CD1c-positive myeloid dendritic cell (primary cell): ENCODE results near the gene PPP2R5D.
A peak's percentile ranks its signal among the peaks of the same experiment; 100 is the strongest.
"Not testable (repeated sequence)": the region's sequence is repeated elsewhere in the genome, so short reads cannot be mapped to it uniquely, and the experiment has no call there.

ENCODE experiments used
- DNase-seq: peaks from one replicate; pipeline ENCODE4 v3.0.0-alpha.2; 2016; ENCODE audit errors: extremely low spot score

PPP2R5D gene

DNA sequence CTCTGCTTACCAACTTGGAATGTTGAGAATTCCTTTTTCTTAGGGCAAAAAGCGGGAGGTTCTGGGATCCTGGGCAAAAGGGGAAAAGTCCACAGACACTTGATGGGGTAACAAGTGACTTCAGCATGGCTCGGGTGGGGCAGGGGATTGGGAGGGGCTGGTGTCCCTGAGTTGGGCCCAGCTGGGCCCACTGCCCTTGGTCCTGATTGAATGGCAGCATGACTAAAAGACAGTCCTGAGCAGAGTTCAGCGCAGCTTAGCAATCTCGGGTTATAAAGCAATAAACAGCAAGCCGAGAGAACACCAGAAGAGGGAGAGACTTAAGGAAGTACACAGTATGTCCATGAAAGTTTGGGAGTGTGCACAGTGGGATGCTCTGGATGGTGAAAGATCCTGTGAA is 5.6 kb downstream of the PPP2R5D start:
- DNase-seq, result no peak

DNA sequence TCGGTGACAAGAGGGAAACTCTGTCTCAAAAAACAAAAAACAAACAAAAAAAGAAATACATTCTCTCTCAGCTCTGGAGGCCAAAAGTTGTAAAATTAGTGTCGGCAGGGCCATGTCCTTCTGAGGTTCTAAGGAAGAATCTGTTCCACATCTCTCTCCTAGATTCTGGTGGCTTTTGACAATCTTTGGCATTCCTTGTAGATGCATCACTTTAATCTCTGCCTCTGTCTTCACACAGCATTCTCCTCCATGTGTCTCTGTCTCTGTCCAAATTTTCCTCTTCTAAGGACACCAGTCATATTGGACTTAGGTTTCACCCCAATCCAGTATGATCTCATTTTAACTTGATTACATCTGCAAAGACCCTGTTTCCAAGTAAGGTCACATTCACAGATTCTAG is 9.1 kb downstream of the PPP2R5D start:
- DNase-seq, result no peak

DNA sequence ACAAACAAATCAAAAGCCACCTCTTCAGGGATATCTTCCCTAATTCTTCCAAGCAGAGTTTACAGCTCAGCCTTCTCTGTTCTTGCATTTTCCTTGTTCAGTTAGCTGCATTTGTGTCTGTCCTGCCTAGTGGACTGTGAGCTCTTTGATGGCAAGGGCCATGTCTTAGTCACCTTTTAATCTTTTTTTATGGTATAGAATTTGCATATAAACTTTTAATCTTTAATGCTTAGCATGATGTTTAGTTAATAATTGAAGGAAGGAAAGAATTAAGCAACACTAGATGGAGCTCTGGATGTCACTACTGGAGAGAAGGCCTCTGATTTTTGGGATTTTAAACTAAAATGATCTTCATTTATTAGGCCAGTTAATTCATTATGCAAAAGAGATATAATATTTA is 12.1 kb downstream of the PPP2R5D start:
- no peak for DNase-seq

DNA sequence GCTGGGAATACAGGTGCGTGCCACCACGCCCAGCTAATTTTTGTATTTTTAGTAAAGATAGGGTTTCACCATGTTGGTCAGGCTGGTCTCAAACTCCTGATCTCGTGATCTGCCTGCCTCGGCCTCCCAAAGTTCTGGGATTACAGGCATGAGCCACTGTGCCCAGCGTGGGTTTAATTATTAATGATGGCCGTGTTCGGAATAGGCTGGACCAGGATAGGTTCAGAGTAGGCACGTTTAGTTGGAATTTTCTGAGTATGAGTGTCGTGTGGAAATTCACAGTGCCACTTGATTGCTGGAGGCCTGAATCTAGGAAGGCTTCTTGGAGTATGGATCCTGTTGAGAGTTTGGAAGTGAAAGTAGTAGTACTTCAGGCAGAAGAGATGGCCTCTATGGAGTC is 13.8 kb downstream of the PPP2R5D start:
- DNase-seq, result not testable (repeated sequence)

DNA sequence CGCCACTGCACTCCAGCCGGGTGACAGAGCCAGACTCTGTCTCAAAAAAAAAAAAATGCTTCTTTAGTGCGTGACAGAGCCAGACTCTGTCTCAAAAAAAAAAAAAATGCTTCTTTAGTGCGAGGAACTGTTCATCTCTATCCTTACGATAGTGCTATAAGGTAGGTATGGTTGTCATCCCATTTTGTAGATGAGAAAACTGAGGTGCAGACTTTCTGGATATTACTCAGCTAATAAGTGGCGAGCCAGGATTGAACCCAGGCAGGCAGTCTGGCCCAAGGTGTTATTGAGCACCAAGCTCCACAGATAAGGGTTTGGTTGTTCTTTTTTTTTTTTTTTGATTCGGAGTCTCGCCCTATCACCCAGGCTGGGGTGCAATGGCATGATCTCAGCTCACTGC is 17.5 kb downstream of the PPP2R5D start:
- DNase-seq, result no peak

DNA sequence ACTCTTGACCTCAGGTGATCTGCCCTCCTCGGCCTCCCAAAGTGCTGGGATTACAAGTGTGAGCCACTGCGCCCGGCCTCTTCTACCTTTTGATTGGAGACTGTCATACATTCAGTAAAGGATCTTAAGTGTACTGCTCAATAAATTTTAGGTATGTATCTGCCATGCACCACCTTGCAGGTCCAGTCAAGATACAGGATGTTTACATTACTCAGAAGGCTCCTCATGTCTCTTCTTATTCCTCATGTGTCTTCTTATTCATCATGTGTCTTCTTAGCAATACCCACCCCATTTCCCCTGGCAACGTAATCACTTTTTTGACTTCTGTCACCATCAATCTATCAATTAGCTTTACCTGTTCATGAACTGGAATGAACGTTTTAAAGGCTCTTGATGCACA is 21.5 kb downstream of the PPP2R5D start:
- no peak for DNase-seq

DNA sequence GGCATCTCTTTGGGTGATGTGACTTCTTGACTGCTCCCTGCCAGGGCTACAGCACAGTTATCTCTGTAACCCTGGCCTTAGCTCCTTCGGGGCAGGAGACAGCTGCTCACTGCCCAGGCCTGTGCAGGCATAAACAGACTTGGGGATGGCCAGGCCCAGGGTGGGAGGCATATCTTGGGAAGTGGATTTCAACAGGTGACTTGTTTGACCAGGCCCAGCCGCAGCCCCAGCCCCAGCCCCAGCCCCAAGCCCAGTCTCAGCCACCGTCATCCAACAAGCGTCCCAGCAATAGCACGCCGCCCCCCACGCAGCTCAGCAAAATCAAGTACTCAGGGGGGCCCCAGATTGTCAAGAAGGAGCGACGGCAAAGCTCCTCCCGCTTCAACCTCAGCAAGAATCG is 21.9 kb downstream of the PPP2R5D start:
- DNase-seq, result no peak

DNA sequence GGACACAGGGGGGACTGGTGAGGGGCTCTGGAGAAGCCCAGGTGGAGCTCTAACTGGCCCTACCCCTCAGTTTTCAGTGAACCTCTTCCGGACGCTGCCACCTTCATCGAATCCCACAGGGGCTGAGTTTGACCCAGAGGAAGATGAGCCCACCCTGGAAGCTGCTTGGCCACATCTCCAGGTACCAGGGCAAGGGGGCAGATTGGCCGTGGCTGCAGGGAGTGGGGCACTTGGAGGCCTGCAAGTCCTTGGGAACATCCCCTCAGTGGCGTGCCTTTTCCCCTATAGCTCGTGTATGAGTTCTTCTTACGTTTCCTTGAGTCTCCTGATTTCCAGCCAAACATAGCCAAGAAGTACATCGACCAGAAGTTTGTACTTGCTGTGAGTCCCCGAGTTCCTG is 22.8 kb downstream of the PPP2R5D start:
- no peak for DNase-seq

DNA sequence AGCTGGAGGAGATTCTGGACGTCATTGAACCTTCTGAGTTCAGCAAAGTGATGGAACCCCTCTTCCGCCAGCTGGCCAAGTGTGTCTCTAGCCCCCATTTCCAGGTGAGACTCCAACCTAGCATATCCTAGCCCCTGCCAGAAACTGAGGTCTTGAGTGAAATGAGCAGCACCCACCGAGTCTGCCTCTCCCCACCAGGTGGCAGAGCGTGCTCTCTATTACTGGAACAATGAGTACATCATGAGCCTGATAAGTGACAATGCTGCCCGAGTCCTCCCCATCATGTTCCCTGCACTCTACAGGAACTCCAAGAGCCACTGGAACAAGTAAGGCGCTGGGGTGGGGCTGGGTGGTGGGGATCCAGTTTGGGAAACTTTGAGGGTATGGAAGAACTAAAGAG is 24.8 kb downstream of the PPP2R5D start:
- DNase-seq, result peak; percentile 32

DNA sequence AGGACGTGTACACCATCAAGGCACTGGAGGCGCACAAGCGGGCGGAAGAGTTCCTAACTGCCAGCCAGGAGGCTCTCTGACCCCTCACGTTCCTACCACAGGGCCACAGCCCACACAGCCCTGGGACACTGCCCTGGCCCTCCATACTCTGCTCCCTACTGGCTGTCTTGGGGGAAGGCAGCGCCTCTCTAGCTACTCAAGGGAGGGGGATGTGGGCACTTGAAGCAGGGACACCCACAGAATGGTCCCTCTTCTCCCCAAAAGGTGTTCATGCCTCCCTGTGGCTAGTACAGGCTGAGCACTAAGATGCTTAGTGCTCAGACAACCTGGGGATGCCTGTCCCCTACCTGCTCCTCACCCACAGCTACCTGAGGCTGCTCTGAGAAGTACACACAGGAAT is 26.8 kb downstream of the PPP2R5D start:
- no peak for DNase-seq

DNA sequence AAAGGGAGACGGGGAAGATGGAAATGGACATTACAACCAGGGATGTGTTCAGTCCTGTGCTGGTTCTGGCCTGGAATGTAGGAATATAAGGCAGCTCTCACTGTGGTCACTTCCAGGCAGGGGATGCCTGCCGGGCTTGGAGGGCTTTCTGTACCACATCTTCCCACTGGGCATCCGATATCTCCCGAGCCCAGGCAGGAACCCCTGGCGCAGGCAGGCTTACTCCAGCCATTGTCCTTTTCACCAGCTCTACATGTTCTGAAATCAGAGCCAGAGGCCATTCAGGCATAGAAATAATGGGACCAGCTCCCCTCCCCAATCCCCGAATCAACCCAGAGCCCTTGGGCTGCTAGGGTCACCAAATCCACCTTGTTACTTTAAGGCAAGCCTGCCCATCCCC is 28.0 kb downstream of the PPP2R5D start:
- DNase-seq, result no peak

DNA sequence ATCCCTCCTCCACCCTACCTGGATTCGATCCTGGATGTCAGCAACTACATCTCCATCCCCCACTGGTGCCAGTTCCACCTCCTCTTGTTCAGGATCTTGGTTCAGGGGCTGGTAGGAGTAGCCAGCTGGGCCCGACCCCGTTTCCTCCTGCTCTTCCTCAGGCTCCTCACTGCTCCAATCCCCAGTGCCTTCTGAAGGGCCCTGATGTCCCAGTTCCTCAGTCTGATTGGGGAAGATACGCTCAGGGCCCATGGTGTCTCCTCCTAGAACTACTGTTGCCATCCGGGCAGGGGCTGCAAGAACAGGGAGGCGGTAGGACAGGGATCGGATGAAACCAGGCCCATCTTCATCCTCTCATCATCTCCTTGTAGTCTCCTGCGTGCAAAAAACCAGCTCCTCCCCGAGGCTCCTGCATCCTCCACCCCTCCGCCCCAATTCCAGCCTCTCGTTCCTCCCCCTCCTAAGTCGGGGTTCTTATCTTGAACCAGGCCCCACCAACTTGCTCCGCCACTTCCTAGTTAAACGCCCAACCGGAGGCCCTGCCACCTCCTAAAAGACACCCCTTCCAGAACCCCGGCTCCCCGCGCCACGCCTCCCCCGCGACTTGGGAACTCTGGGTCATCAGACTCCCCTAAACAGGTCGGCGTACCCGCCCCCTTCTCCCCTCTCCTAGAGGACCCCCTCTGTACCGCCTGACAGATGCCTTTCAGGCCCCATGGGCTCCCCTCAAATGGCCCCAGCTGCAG is 28.9 kb downstream of the PPP2R5D start:
- DNase-seq, result peak; percentile 50

DNA sequence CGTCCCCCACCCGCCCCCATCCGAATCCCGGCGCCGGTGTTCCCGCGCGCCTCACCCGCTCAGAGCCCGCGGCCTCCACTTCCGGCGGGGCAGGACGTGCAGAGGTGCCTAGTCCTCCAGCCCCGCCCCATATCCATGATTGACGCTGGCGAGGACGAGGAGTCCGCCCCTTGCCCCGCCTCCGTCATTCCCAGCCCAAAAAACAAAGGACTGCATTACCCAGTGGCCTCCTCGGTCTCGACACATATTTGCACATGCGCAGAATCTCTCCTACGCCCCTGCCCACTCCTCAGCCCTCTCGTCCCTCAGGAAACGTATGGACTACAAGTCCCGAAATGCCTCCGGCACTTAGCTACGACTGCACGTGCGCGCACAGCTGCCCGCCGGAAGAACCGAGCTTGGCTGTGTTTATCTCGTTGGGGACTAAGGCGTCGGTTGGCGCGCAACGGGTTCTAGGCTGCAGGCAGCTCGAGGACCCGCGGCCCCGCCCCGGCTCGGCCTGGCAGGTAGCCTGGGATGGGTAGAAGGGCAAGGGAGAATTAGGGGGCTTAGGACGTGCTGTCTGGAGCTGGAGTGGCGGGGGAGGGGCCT is 29.6 kb downstream of the PPP2R5D start, which contains the start of the genes KLHDC3 and MEA1:
Gene KLHDC3 (plus strand): TSS at position 407 of the 591 bp plus-strand sequence. CDS start 2,944 bp downstream, outside the sequence.
Gene MEA1 (minus strand): TSS at position 104 of the 591 bp plus-strand sequence. CDS start 133 bp downstream, outside the sequence.
- DNase-seq, result peak; percentile 99

DNA sequence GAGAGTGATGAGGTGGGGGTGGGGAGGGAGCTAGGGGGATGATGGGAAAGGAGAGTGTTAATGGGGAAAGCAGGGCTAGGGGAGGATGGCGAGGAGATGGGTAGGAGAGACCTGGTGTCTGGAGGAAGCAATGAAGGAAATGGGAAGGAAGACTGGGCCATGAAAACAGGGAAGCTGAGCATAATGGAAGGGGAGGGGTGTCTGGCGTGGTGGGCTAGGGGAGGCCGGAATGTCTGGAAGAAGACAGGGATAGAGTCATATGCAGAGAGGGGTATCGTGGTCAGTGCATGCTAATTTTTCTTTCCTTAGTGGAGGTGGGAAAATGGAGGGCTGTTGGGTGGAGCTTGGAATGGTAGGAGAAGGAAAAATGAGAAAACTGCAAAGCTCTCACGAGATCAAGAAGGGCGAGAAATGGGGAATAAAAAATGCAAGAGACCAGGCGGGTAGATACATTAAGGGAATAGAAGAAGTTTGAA is 30.1 kb downstream of the PPP2R5D start:
- peak; percentile 13 for DNase-seq

DNA sequence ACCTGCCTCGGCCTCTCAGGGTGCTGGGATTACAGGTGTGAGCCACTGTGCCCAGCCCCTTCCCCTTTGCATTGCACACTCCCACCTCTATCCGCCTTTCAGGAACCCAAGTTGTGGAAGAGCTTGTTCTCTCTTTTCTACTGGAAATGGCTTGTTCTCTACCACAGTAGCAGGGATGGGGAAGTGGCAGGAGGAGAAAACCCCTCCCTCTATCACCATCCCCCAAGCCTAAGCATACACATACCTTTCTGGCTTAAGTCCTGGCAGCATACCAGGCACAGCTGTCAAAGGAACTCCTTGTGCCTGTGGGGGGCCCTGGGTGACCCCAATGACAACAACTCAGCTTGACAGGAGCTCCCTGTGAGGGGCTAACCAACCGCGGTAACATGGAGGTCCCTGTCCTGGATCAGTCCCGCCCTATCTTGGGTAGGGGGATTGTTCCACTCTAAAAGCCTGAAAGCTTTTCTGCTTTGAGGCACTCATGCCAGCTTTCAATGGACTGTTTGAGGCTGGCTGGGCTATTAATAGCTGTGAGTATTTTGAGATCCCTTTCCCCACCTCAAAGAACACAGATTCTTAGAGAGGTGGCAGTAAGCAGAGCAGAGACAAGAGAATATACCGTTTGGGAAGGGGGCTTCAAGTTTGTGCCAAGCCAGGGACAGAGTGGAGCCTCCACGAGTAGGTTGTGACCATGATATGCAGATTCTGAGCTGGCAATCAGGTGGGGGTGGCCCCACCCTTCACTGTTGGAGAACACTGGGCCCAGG is 32.0 kb downstream of the PPP2R5D start:
- DNase-seq, result peak; percentile 9

DNA sequence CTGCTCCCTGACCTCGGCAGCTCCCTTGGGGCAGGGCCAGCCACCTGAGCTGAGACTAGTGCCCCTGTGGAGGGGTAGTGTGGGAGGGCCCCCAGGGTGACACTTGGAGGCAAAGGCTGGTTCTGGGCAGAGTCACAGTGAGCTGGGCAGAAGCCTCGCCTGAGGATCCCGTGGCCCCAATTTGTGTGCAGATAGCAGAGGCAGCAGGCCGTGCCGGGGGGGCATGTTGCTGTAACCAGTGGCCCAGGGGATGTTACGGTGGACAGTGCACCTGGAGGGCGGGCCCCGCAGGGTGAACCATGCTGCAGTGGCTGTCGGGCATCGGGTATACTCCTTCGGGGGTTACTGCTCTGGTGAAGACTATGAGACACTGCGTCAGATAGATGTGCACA is 32.6 kb downstream of the PPP2R5D start:
- no peak for DNase-seq

DNA sequence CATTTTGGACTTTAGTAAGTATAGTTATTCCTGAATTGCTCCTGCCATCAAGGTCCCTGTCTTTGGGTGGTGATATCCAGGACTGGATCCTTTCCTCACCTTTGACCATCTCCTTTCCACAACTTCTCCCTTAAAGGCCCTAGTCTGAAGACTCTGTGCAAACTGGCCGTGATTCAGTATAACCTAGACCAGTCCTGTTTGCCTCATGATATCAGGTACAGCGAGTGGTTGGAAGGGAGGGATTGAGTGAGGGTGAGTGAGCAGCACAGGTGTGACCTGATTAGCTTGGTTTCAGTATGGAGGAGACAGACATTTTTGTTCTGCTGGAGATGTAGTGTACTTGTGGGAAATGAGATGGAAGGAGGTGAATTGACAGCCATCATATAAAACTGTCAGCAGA is 34.8 kb downstream of the PPP2R5D start:
- DNase-seq, result no peak

DNA sequence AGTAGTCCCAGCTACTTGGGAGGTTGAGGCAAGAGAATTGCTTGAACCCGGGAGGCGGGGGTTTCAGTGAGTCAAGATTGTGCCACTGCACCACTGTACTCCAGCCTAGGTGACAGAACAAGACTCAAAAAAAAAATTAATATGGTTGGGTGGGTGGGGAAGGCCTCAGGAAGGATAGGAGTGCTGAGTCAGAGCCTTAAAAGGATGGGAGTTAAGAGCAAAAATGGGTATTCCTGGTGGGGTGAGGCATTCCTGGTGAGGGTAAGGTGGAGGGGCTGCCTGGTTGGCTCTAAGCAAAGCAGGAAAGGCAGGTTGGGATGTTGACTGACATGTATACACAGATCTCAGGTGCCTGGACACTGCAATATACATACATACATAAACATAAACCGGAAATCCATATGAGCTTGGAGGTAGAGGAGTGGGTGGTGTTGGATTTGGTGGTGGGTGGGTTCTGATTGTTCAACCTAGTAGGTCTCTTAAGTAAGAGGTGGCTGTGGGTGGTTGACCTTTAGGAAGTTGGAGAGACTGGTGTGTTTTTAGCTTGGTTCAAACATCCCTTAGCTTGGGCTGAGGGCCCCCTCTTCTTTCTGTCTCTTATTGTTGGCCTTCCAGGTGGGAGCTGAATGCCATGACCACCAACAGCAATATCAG is 35.8 kb downstream of the PPP2R5D start:
- DNase-seq, result no peak

DNA sequence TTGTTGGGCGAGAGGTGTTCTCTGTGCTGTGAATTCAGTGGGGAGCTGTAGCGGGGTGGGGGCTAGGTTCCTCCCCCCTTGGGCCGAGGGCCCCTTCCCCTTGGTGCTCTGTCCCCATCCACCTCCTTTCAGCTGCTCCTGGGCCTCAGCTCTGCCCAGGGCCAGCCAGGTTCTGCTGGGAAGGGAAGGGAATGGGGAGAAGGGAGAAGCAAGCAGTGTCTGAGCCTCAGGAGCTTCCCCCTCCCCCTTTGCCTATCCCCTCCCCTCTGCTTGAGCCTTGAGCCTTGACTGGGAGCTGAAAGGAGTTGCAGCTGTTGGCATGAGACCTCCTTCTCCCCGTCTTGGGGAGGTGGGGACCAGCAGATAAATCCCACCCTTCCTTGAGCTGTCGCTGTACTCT is 36.5 kb downstream of the PPP2R5D start:
- DNase-seq, result no peak

DNA sequence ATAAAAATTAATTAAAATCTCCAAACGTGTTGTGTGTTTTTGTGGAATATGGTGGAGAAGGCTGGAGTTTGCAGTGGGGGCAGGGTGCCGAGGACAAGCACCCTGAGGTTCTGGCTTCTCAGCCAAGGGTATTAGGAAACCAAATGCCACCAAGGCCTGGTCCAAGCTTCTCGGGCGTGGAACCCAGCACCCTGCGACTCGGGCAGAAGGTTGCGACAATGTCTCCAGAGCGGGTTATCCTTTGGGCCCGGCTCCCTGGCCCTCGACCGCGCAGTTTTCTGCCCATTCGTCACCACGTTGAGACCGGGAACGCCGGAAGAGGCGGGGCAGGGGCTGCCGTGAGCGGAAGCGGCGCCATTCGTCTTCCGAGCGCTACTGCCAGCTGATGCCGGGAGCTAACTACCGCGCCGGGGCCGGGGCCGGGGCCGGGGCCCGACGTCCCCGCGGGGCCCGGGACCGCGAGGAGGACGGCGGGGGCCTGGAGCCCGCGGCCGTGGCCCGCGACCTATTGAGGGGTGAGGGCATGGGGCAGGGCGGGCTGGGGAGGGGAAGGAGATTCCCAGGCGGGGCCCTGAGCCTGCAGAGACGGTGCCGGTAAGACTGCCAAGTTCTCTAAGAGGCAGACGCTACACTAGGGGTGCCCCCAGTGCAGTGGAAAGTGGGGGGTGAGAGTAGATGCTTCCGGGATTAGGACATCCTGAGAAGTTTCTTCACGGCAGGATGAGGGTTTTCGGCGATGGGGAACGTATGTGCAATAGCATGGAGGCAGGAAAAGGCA is 37.1 kb downstream of the PPP2R5D start, which contains the start of gene RRP36:
Gene RRP36 (plus strand): TSS at position 354 of the 778 bp plus-strand sequence. CDS start 32 bp downstream, at position 386.
- DNase-seq, result peak; percentile 80

DNA sequence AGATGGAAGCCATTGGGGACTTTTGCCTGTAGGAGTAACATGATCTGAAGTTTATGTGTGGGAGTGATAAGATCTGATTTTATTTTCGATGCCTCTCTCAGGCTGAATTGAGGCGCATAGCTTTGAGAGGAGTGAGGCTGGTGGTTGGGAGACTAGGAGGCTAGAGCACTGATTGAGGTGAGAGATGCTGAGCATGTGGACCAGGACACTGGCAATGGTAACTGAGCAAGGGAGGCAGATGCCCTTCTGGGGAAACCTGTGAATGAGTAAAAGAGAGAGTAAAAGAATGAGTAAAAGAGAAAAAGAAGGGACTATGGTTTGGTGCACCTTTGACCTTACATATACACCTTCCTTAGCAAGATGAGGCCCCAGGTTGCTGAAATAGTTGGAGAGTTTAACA is 40.1 kb downstream of the PPP2R5D start:
- no peak for DNase-seq
